Measurements from ENCODE around the gene ASCC3. TPM values are rescaled to one million over a fixed set of nuclear protein-coding genes. Genes with fewer than 3 reads are reported as not detected.

ASCC3 gene
- total RNA-seq, 1 donor from 2014 or later, result 42.0 TPM

DNA sequence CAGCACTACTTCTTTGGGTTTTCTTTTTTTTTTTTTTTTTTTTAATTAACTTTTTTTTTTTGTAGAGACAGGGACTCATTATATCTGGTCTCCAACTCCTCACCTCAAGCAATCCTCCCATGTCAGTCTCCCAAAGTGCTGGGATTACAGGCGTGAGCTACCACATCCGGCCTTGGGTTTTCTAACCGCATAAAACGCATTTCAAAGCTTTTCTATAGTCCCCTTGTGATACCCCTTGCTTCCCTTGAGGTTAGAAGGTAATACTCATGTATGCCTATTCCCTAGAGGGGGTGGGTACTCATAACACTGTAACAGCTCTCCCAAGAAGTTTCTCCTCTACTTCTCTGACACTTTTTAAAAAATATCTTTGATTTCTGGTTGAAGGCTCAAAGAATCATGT is 23.9 kb upstream of the ASCC3 start:
- TF ChIP-seq, protein P1, sequence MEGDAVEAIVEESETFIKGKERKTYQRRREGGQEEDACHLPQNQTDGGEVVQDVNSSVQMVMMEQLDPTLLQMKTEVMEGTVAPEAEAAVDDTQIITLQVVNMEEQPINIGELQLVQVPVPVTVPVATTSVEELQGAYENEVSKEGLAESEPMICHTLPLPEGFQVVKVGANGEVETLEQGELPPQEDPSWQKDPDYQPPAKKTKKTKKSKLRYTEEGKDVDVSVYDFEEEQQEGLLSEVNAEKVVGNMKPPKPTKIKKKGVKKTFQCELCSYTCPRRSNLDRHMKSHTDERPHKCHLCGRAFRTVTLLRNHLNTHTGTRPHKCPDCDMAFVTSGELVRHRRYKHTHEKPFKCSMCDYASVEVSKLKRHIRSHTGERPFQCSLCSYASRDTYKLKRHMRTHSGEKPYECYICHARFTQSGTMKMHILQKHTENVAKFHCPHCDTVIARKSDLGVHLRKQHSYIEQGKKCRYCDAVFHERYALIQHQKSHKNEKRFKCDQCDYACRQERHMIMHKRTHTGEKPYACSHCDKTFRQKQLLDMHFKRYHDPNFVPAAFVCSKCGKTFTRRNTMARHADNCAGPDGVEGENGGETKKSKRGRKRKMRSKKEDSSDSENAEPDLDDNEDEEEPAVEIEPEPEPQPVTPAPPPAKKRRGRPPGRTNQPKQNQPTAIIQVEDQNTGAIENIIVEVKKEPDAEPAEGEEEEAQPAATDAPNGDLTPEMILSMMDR (IDR thresholded peaks at IDR 0.05), result no peak
- Mint-ChIP-seq H3K27me3 (ENCODE audit: unreplicated experiment) (no peaks in the 10 kb centered on the region), H3K4me3 (ENCODE audit: unreplicated experiment) (no peak overlapping the region), H3K27ac (ENCODE audit: unreplicated experiment) (no peak overlapping the region), H3K36me3 (ENCODE audit: unreplicated experiment) (no peaks in the 10 kb centered on the region), H3K4me1 (ENCODE audit: unreplicated experiment) (no peaks in the 10 kb centered on the region), H3K9me3 (ENCODE audit: unreplicated experiment) (no peaks in the 10 kb centered on the region)
- no peak for DNase-seq (ENCODE audit: extremely low spot score, unreplicated experiment)

DNA sequence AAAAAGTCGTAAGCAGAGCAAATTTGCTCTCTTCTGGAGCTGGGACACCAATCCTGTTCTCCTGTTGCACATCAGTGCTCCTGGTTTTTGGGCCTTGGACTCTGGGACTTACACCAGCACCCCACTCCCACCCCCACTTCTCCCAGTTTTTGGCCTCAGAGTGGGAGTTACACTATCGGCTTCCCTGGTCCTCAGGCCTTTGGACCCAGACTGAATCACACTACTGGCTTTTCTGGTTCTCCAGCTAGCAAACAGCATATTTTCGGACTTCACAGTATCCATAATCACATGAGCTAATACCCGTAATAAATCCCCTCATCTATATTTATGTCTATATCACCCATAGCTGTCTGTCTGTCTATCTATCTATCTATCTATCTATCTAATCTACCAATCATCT is 23.2 kb upstream of the ASCC3 start:
- Mint-ChIP-seq H3K27ac (ENCODE audit: unreplicated experiment) (no peak overlapping the region), H3K36me3 (ENCODE audit: unreplicated experiment) (no peaks in the 10 kb centered on the region), H3K9me3 (ENCODE audit: unreplicated experiment) (no peaks in the 10 kb centered on the region), H3K4me3 (ENCODE audit: unreplicated experiment) (no peak overlapping the region), H3K27me3 (ENCODE audit: unreplicated experiment) (no peaks in the 10 kb centered on the region), H3K4me1 (ENCODE audit: unreplicated experiment) (no peaks in the 10 kb centered on the region)
- no peak for DNase-seq (ENCODE audit: extremely low spot score, unreplicated experiment)
- TF ChIP-seq, protein P1 (IDR thresholded peaks at IDR 0.05), result no peak

DNA sequence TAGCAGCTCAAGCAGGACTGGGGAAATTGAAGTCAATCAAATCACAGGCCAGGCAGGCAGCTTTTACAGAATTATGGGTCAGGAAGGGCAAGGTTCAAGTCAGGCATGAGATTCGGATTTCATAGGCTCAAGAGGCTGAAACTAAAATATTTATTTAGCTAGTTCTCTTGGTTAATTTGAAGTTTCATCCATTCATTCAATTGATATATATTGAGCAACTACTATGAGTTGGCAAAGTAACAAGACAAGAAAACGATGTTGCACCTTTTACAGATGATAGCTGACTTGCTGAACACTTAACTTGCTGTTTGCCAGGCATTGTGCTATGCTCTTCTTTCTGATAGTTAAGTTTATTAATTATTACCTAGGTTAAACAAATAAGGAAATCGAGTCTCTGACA is 20.5 kb upstream of the ASCC3 start:
- Mint-ChIP-seq H3K27ac (ENCODE audit: unreplicated experiment) (no peak overlapping the region), H3K36me3 (ENCODE audit: unreplicated experiment) (no peaks in the 10 kb centered on the region), H3K9me3 (ENCODE audit: unreplicated experiment) (peaks cover 5% of the 10 kb centered on the region), H3K4me1 (ENCODE audit: unreplicated experiment) (no peaks in the 10 kb centered on the region), H3K27me3 (ENCODE audit: unreplicated experiment) (no peaks in the 10 kb centered on the region), H3K4me3 (ENCODE audit: unreplicated experiment) (no peak overlapping the region)
- TF ChIP-seq, protein P1 (IDR thresholded peaks at IDR 0.05), result no peak
- no peak for DNase-seq (ENCODE audit: extremely low spot score, unreplicated experiment)

DNA sequence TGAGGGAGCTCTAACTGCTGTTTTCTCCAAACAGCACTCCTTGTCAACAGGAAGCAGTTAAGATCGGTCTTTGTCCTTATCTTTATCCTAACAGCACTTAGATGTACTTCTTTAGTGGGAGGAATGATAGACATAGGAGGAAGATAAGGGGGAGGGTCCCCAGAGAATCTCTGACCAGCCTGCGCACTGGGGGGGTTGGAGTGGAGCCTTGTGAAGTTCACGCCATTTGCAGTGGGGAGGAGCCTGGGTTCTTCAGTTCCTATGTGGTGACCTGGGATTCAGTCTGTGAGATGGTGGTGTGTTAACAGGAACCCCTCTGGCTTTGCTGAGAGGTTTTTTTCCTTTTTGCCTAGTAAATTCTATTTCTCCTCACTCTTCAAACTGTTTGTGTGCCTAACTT is 18.1 kb upstream of the ASCC3 start:
- TF ChIP-seq, protein P1 (IDR thresholded peaks at IDR 0.05), result no peak
- H3K36me3 Mint-ChIP-seq (ENCODE audit: unreplicated experiment), result no peaks in the 10 kb centered on the region
- H3K27me3 Mint-ChIP-seq (ENCODE audit: unreplicated experiment), result no peaks in the 10 kb centered on the region
- no peak overlapping the region for H3K4me3 Mint-ChIP-seq (ENCODE audit: unreplicated experiment)
- H3K4me1 Mint-ChIP-seq (ENCODE audit: unreplicated experiment), result no peaks in the 10 kb centered on the region
- DNase-seq (ENCODE audit: extremely low spot score, unreplicated experiment), result no peak
- no peak overlapping the region for H3K27ac Mint-ChIP-seq (ENCODE audit: unreplicated experiment)
- H3K9me3 Mint-ChIP-seq (ENCODE audit: unreplicated experiment), result peaks cover 5% of the 10 kb centered on the region

DNA sequence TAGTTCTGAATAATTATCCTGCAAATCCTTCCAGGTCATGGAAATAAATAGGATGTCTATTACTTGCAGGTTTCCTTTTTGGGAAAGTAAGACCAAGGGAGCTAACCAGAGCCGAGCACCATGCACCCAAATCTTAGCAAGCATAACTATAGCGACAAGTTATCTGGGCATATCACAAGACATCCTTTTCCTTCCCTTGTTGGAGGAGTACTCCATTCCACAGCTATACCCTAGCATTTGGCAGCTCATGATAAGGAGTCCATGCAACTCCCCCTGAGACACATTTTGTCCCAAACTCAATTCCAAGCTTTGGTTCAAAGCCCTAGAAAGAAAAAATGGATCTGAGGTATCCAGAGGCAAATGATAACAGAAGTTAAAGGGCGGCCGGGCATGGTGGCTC is 16.5 kb upstream of the ASCC3 start:
- Mint-ChIP-seq H3K4me1 (ENCODE audit: unreplicated experiment) (peaks cover 3% of the 10 kb centered on the region), H3K27ac (ENCODE audit: unreplicated experiment) (no peak overlapping the region), H3K4me3 (ENCODE audit: unreplicated experiment) (no peak overlapping the region), H3K9me3 (ENCODE audit: unreplicated experiment) (peaks cover 5% of the 10 kb centered on the region), H3K27me3 (ENCODE audit: unreplicated experiment) (no peaks in the 10 kb centered on the region), H3K36me3 (ENCODE audit: unreplicated experiment) (no peaks in the 10 kb centered on the region)
- DNase-seq (ENCODE audit: extremely low spot score, unreplicated experiment), result no peak
- TF ChIP-seq, protein P1 (IDR thresholded peaks at IDR 0.05), result no peak
